ENCODE data around the gene STARD3. TPM values are rescaled to one million over a fixed set of nuclear protein-coding genes. Genes with fewer than 3 reads are reported as not detected.

The STARD3 gene
- total and polyA plus RNA-seq, 2 of the 13 experiments (the other 11 are each of a cell fraction or from before 2014, with no cell fraction given) = 34.6 to 100 TPM

DNA sequence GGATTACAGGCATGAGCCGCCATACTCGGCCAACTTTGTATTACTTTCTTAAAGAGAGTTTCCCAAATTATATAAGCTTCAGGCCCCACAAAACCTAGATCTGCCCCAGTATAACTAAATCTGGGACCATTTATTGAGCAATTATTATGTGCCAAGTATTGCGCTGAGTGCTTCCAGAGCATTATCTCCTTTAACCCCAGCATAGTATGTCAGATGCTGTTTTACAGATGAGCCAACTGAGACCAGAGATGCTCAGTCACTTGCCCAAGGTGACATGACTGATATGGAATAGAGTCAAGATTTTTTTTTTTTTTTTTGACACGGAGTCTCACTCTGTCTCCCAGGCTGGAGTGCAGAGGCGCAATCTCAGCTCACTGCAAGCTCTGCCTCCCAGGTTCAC lies 61.0 kb downstream of the STARD3 start:
- Histone ChIP-seq H3K9ac (ENCODE audit: insufficient read depth, low read depth, low read length) (no peak overlapping the region), H3K27me3 (ENCODE audit: control insufficient read depth in 1 of 2, insufficient read depth in 2 of 2, low read length in 2 of 2) (no peaks in the 10 kb centered on the region), H2AFZ (ENCODE audit: low read length) (no peak overlapping the region), H3K4me2 (ENCODE audit: low read depth, low read length) (no peak overlapping the region), H3K9me3 (ENCODE audit: low read length) (no peaks in the 10 kb centered on the region), H3K79me2 (ENCODE audit: insufficient read depth, low read length) (peaks cover 38% of the 10 kb centered on the region), H3K36me3 (replicated peaks in 1 of 2; ENCODE audit: control insufficient read depth in 1 of 2, insufficient read depth in 2 of 2, low read length in 2 of 2) (no peaks in the 10 kb centered on the region), H4K20me1 (ENCODE audit: insufficient read depth, low read length) (no peaks in the 10 kb centered on the region; the same call in 1 of the 2 replicates), H3K4me1 (ENCODE audit: insufficient read depth, low read length) (peaks cover 78% of the 10 kb centered on the region), H3K27ac (ENCODE audit: extremely low read length, insufficient read depth, low read length) (no peak overlapping the region), H3K4me3 (replicated peaks in 1 of 3; ENCODE audit: insufficient read depth in 1 of 3, low read depth in 2 of 3, low read length in 3 of 3) (no peak overlapping the region)
- DNase-seq (ENCODE audit: low spot score) (no peak), FAIRE-seq (no peak), ATAC-seq (no peak)
- ChIA-PET POLR2A (interaction anchor here (1.1 to 6.6 kb wide), 3 partner anchors 10 to 33 kb away, joined by 3 to 118 read pairs (median 96); partner anchors contain the start of genes MIEN1 and PGAP3), CTCF (ENCODE audit: low intra/inter-chr PET ratio, low total read pairs) (no interaction called here)
- 96% methylated on average over 5 of the region's 5 CpGs for WGBS (ENCODE audit: low lambda C conversion rate)
- intact Hi-C loops (cut with micrococcal nuclease; ENCODE audit: unreplicated experiment) (no loop called here), in situ Hi-C loops (cut with HindIII; ENCODE audit: extremely low pct_ligation_motif_present, low pct_unique_long_range_greater_than_20kb) (no loop called here)
- TF ChIP-seq KDM5B (CRISPR knock-in tag; IDR thresholded peaks at IDR 0.05; ENCODE audit: borderline replicate concordance) (no peak), JUN (CRISPR knock-in tag; IDR thresholded peaks at IDR 0.05) (no peak), ZNF251 (CRISPR knock-in tag; IDR thresholded peaks at IDR 0.05) (no peak), ZNF547 (CRISPR knock-in tag; IDR thresholded peaks at IDR 0.05) (no peak), CREB1 (IDR thresholded peaks at IDR 0.05) (no peak), CREB1 (CRISPR knock-in tag; IDR thresholded peaks at IDR 0.05) (no peak), ZBTB21 (CRISPR knock-in tag; IDR thresholded peaks at IDR 0.05) (no peak), MTA3 (CRISPR knock-in tag; IDR thresholded peaks at IDR 0.05) (no peak), MIXL1 (CRISPR knock-in tag; IDR thresholded peaks at IDR 0.05) (no peak), GLMP (CRISPR knock-in tag; IDR thresholded peaks at IDR 0.05; ENCODE audit: borderline replicate concordance) (no peak), CENPX (CRISPR knock-in tag; IDR thresholded peaks at IDR 0.05) (no peak), EEA1 (CRISPR knock-in tag; IDR thresholded peaks at IDR 0.05; ENCODE audit: borderline replicate concordance) (no peak), MLX (CRISPR knock-in tag; IDR thresholded peaks at IDR 0.05) (no peak), MED1 (CRISPR knock-in tag; IDR thresholded peaks at IDR 0.05) (no peak), CHCHD3 (CRISPR knock-in tag; IDR thresholded peaks at IDR 0.05) (no peak), ZNF780A (CRISPR knock-in tag; IDR thresholded peaks at IDR 0.05) (no peak)
- TF ChIP-seq, protein P1, sequence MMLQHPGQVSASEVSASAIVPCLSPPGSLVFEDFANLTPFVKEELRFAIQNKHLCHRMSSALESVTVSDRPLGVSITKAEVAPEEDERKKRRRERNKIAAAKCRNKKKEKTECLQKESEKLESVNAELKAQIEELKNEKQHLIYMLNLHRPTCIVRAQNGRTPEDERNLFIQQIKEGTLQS (CRISPR knock-in tag; IDR thresholded peaks at IDR 0.05) = no peak
- TF ChIP-seq, protein P2, sequence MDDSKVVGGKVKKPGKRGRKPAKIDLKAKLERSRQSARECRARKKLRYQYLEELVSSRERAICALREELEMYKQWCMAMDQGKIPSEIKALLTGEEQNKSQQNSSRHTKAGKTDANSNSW (CRISPR knock-in tag; IDR thresholded peaks at IDR 0.05; ENCODE audit: borderline replicate concordance) = no peak
- no TSS peak for BruUV-seq (replicated peaks)

Data from HepG2 (cell line).